ENCODE results near the gene ETV6.

ETV6 gene

DNA sequence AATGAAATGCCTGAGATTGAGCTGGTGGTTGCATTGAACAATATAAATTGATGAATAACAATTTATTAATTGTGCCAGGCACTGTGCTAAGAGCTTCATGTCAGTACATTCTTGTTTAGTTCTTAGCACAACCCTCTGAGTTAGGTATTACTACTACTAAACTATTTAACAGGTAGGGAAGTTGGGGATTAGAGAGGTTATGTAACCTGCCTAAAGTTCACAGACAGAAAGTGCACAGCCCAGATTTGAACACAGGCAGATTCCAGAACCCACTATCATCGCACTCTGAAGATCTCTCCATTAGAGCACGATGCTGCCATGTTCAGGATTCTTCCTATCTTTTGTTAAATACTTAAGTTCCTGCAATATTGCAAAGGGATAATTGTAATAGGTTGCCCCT, 49.3 kb downstream of the ETV6 start:
- H3K27me3 Mint-ChIP-seq (ENCODE audit: low read depth, poor library complexity): no peaks in the 10 kb centered on the region
- H3K4me3 Mint-ChIP-seq: no peak overlapping the region
- H3K27ac Mint-ChIP-seq: no peak overlapping the region
- no peak for TF ChIP-seq CTCF (IDR thresholded peaks at IDR 0.05)
- H3K4me1 Mint-ChIP-seq: peaks cover 47% of the 10 kb centered on the region
- H3K9me3 Mint-ChIP-seq: no peaks in the 10 kb centered on the region
- peaks cover 4% of the 10 kb centered on the region for H3K36me3 Mint-ChIP-seq (ENCODE audit: low read depth)
- DNase-seq: no peak

- peaks cover 54% of the 10 kb centered on the region for H3K4me1 Mint-ChIP-seq
- H3K27me3 Mint-ChIP-seq (ENCODE audit: low read depth, poor library complexity): no peaks in the 10 kb centered on the region
- peak overlapping the region; percentile 61 for H3K4me3 Mint-ChIP-seq
- no peak for TF ChIP-seq CTCF (IDR thresholded peaks at IDR 0.05)
- peaks cover 9% of the 10 kb centered on the region for H3K36me3 Mint-ChIP-seq (ENCODE audit: low read depth)
- no peak for DNase-seq
- no peaks in the 10 kb centered on the region for H3K9me3 Mint-ChIP-seq
- H3K27ac Mint-ChIP-seq: peak overlapping the region; percentile 97
These were observed 52.0 kb downstream of the ETV6 start for GRCh38 chr12:11701433-11701832.

- Mint-ChIP-seq H3K4me1 (peaks cover 69% of the 10 kb centered on the region), H3K27ac (no peak overlapping the region)
These were observed 53.5 kb downstream of the ETV6 start for GRCh38 chr12:11702959-11703358.

GRCh38 chr12:11703378-11703777, 53.9 kb downstream of the ETV6 start:
- Mint-ChIP-seq H3K36me3 (ENCODE audit: low read depth) (peaks cover 9% of the 10 kb centered on the region), H3K9me3 (no peaks in the 10 kb centered on the region), H3K4me1 (peaks cover 73% of the 10 kb centered on the region), H3K4me3 (no peak overlapping the region), H3K27me3 (ENCODE audit: low read depth, poor library complexity) (no peaks in the 10 kb centered on the region), H3K27ac (no peak overlapping the region)
- TF ChIP-seq CTCF (IDR thresholded peaks at IDR 0.05): no peak
- no peak for DNase-seq

More at GRCh38 chr12:11702959-11703358, 53.5 kb downstream of the ETV6 start:
- Mint-ChIP-seq H3K27me3 (ENCODE audit: low read depth, poor library complexity) (no peaks in the 10 kb centered on the region), H3K36me3 (ENCODE audit: low read depth) (peaks cover 9% of the 10 kb centered on the region), H3K9me3 (no peaks in the 10 kb centered on the region), H3K4me3 (no peak overlapping the region)
- no peak for DNase-seq
- no peak for TF ChIP-seq CTCF (IDR thresholded peaks at IDR 0.05)

DNA sequence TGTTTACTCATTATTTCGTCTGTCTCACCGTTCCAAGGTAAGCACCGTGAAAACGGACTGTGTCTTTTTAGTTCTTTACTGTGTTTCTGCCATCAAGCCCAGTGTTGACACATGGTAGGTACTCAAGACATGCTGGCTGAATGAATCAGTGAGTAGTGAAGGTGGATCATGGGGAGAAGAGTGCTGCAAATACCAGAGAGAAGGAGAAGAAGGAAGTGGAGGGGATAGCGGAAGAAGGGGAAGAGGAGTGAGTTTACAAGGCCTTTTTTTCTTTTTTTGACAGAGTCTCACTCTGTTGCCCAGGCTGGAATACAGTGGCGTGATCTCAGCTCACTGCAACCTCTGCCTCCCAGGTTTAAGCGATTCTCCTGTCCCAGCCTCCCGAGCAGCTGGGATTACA, 54.6 kb downstream of the ETV6 start:
- no peaks in the 10 kb centered on the region for H3K27me3 Mint-ChIP-seq (ENCODE audit: low read depth, poor library complexity)
- H3K9me3 Mint-ChIP-seq: no peaks in the 10 kb centered on the region
- no peak for TF ChIP-seq CTCF (IDR thresholded peaks at IDR 0.05)
- no peak overlapping the region for H3K4me3 Mint-ChIP-seq
- DNase-seq: no peak
- H3K27ac Mint-ChIP-seq: no peak overlapping the region
- peaks cover 81% of the 10 kb centered on the region for H3K4me1 Mint-ChIP-seq
- H3K36me3 Mint-ChIP-seq (ENCODE audit: low read depth): peaks cover 9% of the 10 kb centered on the region

- peaks cover 81% of the 10 kb centered on the region for H3K4me1 Mint-ChIP-seq
- no peak overlapping the region for H3K27ac Mint-ChIP-seq
These were observed 55.5 kb downstream of the ETV6 start for GRCh38 chr12:11705010-11705409.

More at GRCh38 chr12:11705010-11705409, 55.5 kb downstream of the ETV6 start:
- H3K36me3 Mint-ChIP-seq (ENCODE audit: low read depth): peaks cover 9% of the 10 kb centered on the region
- DNase-seq: no peak
- no peaks in the 10 kb centered on the region for H3K27me3 Mint-ChIP-seq (ENCODE audit: low read depth, poor library complexity)
- no peak overlapping the region for H3K4me3 Mint-ChIP-seq
- H3K9me3 Mint-ChIP-seq: no peaks in the 10 kb centered on the region
- TF ChIP-seq CTCF (IDR thresholded peaks at IDR 0.05): no peak
